Kasumi-1 (cell line): ENCODE data around the gene SCGB3A2.
"Not testable (repeated sequence)": the region's sequence is repeated elsewhere in the genome, so short reads cannot be mapped to it uniquely, and the experiment has no call there.

Experiments
- DNase-seq, 2 experiments: peaks; one replicate each; lab custom pipeline; 2025; lab: John Stamatoyannopoulos, UW

Gene SCGB3A2

DNA sequence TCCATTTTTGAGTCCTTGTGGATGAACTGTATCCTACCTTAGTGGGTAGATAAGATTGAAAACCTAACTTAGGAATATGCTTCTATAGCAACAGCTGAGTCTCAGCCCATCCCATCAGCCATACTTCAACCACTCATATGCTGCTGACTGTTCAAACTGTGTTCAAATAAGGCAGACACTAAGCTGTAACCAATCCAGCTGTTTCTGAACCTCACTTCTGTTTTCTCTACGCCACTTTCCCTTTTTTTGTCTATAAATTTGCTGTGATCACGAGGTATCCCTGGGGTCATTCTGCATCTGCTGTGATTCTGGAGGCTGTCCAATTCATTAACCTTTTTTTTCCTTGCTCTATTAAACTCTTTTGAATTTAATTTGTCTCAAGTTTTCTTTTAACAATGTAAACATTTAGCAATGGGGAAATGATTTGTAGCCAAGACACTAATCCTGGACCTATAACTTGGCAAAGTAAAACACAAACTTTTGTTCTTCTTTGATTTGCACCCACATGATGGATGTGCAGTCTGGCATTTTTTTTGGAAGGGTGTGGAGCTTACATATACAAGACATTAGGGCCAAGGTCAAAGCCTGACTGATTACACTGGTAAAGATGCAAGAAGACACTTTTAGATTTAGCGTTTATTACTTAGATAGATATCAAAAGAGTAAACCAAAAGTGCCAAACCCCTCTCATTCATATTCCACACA, 14.9 kb upstream of the SCGB3A2 start:
- DNase-seq = no peak

DNA sequence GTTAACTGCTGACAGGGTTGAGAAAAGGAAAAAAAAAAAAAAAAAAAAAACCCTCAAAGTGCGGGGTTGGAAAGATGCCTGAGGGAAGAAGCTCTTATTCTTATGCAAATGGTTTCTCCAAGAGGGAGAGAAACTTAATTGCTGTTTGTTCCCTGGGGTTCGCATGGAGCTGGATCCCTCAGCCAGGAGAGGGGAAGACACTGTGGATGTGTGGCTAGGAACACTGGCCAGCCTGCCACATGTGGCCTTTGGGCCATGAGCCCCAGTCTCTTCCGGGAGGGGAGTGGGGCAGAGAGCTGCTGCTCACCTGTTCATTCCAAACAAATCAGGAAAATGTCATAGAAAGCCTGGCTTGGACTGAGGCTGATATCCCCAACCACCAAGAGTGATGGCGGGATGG, 9.4 kb upstream of the SCGB3A2 start:
- no peak for DNase-seq

DNA sequence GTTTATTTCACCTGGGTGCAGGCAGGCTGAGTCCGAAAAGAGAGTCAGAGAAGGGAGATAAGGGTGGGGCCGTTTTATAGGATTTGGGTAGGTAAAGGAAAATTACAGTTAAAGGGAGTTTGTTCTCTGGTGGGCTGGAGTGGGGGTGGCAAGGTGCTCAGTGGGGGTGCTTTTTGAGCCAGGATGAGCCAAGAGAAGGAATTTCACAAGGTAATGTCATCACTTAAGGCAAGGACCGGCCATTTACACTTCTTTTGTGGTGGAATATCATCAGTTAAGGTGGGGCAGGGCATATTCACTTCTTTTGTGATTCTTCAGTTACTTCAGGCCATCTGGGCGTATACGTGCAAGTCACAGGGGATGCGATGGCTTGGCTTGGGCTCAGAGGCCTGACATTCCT, 8.6 kb upstream of the SCGB3A2 start:
- DNase-seq = not testable (repeated sequence)

DNA sequence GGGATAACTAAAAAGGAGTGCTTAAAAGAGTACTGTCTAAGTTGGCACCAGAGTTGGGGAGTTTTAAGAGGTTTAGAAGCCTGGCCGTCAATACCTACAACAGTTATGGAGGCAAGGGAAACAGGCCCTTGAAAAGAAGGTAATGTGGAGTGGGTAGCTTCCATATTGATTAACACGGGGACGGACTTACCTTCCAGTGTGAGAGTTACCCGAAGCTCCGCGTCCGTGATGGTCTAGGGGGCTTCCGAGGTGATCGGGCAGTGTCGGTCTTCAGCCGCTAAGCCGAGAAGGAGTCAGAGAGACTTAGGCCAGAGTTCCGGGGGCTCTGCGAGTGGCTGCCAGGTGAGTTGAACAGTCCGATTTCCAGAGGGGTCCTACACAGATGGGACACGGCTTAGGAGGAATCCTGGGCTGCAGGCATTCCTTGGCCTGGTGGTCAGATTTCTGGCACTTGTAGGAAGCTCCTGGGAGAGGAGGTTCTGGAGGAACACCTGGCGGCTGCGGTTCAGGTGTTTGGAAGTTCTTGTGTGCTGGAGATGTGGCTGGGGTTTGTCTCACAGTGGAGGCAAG, 6.4 kb upstream of the SCGB3A2 start:
- not testable (repeated sequence) for DNase-seq

DNA sequence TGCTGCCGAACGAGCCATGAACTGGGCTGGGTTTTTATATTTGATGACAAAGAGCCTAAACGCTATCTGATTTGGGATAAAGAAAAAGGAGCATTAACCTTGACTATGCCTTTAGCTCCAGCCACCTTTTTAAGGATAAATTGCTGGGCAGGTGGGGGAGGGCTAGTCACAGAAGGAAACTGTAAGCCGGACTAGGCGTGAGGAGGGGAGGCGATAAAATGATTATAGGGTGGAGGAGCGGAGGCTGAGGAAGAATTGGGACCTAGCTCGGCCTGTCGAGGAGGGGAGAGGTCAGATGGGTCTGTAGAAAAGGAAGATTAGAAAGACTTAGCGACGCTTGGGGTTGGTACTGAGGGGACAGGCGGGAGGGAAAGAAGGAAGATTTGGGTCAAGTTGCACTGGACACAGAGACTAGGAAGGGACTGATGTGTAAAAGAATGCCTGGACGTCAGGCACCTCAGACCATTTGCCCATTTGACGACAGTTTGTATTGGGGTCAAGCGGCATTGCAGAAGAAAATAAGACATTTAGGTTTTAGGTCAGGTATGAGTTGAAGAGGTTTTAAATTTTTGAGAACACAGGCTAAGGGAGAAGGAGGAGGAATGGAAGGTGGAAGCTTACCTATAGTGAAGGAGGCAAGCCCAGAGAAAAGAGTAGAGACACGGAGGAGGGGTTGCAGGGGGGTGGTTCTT, 5.6 kb upstream of the SCGB3A2 start:
- DNase-seq = not testable (repeated sequence)

DNA sequence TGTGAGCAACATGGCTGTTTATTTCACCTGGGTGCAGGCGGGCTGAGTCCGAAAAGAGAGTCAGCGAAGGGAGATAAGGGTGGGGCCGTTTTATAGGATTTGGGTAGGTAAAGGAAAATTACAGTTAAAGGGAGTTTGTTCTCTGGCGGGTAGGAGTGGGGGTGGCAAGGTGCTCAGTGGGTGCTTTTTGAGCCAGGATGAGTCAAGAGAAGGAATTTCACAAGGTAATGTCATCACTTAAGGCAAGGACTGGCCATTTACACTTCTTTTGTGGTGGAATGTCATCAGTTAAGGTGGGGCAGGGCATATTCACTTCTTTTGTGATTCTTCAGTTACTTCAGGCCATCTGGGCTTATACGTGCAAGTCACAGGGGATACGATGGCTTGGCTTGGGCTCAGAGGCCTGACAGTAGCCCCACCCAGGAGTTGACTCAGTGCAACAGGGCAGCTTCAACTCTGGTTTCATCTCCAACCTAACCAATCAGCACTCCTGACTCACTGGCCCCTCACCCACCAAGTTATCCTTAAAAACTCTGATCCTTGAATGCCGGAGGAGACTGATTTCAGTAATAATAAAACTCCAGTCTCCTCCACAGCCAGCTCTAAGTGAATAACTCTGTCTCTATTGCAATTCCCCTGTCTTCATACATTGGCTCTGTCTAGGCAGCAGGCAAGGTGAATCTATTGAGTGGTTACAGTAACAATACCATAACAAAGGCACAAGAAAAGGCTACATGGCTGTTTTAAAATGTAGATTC, 4.2 kb upstream of the SCGB3A2 start:
- not testable (repeated sequence) for DNase-seq

DNA sequence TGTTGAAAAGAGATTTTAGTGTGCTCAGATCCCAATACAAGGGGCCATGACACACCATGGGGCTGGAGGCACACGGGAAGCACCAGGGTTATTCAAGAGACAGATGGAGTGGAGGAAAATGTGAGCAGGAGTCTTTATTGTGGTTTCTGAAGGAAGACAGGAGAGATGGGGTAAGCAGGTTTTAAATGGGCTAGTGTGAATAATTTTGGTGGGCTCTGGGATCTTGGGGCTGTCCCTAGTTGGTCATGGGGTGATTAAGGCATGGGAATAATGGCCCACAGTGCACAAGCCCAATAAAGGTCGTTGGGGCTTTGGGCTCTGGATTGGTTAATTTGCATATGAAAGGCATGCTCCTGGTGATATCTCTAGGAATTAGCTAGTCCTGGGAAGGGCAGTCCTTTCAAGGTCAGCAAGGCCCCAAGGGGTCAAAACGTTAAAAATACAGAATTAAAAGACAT, 3.6 kb upstream of the SCGB3A2 start:
- DNase-seq = no peak

DNA sequence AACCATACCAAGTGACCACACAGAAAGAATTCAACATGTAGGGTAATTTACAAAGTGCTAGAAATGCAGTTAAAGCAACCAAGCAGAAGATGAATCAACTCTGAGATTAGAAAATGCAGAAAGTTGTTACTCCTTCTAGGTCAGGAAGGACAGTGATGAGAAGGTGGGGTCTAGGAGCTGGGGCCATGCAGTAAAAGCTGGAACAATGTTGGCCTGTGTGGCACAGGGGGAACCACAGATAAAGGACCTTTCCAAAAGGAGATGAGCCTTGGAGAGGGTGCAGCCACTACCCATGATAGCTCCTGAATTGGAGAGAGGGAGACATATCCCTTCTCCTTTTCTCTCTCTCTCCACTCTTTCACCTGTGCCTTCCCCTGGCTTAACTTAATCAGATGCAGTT, 2.4 kb upstream of the SCGB3A2 start:
- DNase-seq = no peak

DNA sequence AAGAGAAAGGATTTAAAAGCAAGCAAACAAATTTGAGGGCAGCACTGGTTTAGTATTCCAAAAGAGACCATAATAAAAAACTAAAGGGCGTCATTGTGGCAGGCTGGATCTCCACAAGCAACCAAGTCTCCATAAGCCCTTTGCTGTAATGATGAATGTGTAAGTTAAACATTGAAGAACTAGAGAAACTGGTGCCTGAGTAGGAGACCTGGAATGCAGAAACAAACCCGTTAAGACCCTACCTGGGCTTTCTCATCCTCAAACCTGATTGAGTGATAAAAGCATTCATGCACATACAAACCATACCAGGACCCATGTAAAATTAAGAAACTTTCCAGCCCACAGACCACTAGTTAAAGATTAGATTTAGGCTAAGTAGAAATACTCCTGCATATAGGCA, 1.9 kb upstream of the SCGB3A2 start:
- DNase-seq = no peak

DNA sequence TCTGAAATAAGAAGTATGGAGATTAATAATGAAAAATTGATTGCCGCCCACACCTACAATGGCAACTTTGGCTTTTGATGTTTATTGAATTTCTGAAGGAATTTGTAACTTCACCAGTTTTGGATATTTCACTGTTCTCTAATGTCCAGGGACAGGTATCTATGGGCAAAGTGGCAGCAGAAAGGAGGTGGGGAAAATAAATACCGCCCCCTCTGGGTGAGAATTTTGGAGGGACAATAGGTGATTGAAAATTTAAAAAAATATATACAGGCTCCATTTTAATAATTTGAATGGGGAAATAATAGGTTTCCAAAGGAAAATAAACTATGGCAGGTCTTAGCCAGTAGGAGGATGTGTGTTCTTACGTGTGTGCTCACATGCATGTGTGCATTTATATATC, 1.3 kb downstream of the SCGB3A2 start:
- no peak for DNase-seq

DNA sequence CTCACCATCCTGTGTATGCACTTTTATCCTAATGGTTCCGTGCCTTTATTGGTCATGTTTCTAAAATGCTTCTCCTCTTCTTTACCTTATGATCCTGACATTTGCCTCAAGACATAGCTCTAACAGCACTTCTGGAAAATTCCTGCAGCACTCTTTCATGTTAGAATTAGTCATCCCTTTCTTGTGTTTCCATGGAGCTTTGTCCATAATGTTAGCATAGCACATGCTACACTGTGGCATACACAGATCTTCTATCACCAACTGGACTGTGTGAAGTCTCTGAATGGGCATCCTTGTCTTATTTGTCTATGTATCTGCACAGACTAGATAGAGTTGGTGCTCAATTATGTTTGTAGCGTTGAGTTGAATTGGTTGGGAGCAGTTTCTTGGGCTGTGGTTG, 2.0 kb downstream of the SCGB3A2 start:
- no peak for DNase-seq

DNA sequence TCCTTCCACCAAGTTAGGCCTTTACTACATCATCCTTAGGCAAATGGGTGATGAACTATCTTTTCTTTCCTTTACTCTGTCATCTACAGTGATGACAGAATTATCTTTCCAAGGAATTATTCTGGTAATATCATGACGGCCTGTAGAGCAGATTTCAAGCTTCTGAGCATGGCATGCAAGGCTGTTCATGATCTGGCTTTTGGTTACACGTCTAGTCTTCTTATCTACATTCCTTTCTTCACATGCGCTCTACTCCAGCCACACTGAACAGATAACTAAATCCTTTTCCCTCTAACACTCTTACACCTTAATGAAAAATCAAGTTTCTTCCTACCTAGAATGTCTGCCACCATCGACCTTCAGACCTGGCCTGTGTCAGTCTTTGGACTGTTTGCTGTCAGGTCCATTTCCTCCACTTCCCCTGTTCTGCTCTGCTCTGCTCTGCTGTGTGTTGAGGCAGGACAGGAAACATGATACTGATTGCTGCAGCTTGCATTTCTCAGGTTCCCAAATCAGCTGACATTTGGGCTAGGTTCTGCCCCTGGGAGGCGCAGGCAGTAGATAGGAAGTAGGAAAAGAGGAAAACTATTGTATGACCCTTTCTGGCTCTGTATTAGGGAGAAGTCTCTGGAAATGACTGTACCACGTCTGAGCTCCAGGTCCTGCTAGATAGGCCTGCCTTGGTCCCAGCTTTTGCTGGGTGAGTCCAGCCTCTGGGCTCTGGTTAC, 4.2 kb downstream of the SCGB3A2 start:
- DNase-seq = no peak

DNA sequence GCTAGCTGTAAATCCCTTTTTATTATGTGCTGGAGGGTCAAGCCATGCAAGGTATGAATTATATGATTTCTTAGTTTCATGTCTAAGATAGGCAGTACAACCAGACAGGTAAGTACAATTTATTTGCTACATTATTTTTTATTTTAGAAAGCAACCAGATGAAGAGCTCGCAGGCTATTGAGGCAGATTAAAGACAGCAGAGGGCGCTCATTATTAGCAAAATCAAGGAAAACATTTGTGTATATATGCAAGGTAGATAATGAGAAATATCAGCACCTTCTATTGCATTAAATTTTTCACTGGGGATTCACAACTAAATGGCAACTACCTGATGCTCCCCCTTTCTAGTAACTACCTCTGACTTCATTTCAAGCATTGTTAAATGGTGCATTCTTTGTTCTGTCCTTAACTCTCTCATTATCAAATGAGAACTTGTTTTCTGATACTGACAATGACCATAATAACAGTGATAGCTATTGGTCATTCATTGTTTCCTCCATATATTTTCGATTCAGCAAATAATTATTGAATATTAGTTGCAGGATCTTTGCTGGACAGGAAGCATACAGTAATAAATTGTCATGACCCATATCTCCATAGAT, 8.6 kb downstream of the SCGB3A2 start:
- peak; percentile 68 to 78 for DNase-seq

DNA sequence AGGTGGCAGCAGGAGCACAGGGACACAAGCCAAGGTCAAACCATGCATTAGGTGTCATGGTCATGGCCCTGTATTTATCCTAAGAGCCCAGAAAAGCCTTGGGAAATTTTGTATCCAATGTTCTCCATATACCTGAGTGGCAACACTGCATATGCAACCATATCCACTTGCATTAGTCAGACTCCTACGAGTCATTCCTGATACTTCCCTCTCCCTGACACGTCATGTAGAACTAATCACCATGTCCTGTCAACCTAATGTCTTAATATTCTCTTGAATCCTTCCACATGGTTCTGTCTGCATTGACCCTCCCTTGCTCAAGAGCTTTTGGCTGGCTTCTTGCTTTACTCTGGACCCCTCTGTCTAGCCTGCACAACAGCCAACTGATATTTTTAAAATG, 9.4 kb downstream of the SCGB3A2 start:
- no peak for DNase-seq

DNA sequence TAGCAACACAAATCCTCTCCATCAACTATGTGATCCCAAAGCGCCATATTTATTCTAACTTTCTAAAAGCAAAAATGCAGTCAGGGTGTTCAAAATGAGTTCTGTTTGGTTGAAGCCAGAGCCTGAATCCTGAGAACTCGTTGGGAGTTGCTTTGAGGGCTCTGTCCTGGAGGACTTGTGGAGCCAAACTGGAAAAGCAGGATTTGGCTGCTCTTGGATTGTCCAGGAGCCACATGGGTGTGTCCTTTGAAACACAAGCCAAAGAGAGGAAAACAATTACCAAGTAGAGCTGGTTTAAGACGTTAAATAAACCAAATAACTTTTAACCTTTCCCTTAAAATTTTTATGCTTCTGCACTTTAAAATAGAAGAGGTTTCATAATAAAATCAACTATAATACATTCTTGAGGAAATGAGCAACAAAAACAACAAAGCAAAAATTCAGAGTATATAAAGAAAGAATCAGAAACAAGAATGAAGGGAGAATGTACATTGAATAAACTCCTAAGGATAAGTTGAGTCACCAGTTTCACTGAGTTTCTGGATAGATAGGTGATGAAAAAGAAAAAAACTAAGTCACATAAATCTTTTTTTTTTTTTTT, 14.3 kb downstream of the SCGB3A2 start:
- no peak for DNase-seq

DNA sequence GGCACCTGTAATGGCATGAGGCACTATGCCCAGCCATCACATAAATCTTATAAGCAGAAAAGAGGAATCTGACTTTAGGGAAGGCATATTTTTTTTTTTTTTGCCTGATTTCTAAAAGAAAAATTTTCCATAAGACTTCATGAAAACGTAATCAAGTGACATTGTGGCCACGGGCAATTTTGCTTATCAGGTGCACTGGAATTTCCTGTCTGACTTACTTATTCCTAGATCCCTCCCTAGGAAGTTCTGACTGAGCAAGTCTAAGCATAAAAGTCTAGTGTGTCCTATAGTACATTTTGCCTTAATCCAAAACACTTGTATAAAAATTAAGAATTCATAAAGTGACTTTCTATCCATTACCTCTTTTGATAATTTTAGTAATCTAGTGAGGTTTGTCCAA, 15.3 kb downstream of the SCGB3A2 start:
- no peak for DNase-seq

DNA sequence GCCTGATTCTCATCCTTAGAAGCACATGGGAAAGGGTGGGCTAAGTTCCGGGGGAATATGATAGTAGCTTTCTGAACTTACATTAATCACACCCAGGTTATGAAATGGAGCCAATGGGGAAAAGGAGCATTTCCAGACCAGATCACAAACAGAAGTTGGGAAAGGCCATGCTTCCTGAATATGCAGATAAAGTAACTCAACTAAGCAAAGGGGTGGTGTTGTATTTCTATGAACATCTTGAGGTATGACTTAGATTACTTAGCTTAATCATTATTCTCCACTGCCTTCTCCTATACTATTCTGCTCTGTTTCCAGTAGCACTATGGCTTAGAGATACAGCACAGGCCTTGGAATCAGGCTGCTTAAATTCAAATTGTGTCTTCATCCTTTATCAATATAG, 17.4 kb downstream of the SCGB3A2 start:
- no peak for DNase-seq

DNA sequence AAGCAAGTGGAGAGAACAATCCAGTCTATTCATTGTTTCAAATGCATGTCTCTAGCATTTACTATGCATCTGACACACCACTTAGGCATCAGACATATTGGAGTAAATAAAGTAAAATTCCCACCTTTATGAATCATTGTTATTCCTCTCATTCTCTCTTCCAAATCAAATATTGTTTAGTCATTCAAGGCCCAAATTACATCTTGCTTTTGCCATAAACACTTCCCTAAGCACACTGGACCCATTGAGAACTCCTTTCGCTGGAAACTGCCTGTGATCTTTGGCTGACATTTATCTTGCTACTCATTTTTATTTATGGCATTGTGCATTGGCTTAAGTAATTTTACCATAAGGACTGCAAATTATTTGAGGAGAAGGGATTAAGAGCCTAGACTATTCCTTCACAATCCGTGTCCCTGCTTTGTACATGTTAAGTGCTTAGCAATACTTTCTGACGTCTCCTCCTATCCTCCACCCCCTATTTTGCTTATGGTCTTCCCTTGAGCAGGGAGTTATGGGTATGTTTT, 20.4 kb downstream of the SCGB3A2 start:
- no peak for DNase-seq

DNA sequence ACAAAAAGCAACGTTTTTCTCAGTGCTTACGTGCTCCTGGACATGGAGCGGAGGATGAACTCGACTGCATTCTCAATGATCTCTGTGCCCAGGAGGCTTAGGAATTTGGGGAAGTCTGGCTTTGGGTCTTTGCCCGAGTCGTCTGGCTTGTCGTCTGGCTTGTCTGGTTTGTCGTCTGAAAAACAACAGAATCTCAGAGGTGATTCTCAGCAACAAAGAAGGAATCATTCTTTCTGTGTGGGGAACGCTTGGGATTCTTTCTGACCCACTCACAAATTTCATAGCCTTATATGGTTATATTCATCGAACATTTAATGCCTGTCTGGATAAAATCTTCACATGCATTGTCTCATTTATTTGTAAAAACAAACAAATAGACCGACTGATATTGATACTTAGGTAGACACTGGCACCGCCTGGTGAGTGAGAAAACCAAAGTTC, 23.1 kb downstream of the SCGB3A2 start:
- no peak for DNase-seq

DNA sequence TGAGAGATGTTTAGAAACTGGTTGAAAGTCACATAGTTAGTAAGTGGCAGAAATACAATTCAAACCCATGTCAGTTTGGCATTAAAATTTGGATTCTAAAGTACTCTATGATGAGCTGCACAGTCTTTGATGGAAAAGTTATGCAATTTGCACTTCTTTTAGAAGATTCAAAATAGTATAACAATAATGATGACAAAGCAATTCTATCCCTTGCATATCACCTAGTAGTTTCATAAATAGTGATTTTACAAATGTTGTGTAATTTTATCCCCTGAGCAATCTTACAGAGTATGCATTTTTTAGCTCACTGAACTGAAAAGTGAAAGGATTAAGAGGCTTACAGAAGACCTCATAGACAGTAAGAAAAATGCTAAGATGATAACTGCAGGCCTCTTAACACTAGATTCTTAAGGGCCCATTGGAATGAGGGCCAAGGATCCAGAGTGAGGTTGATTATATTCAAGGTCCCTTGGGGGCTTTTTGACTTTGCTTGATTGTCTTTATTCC, 24.2 kb downstream of the SCGB3A2 start:
- no peak for DNase-seq

DNA sequence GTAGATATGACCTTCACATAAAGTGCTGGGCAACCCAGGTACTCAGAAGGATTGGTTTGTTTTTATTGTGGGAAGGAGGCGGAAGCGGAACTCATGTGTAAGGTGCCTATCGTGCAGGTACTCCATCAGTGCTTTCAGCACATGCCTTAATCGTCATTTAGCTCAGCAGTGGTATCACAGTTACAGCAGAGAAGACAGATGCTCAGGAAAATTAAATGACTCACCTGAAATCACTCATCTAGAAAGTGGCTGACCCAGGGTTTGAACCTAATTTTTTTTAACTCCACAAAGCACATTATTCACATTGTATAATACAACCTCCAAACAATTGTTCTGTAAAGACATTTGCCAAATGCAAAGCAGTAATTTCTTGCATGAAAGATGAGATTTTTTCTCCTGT, 25.6 kb downstream of the SCGB3A2 start:
- no peak for DNase-seq
